ENCODE measurements around the gene SIPA1. TPM values are rescaled to one million over a fixed set of nuclear protein-coding genes. Genes with fewer than 3 reads are reported as not detected.
A peak's percentile ranks its signal among the peaks of the same experiment; 100 is the strongest.

Gene SIPA1
- total RNA-seq, 1 experiment from 2014 or later = 65.4 TPM

DNA sequence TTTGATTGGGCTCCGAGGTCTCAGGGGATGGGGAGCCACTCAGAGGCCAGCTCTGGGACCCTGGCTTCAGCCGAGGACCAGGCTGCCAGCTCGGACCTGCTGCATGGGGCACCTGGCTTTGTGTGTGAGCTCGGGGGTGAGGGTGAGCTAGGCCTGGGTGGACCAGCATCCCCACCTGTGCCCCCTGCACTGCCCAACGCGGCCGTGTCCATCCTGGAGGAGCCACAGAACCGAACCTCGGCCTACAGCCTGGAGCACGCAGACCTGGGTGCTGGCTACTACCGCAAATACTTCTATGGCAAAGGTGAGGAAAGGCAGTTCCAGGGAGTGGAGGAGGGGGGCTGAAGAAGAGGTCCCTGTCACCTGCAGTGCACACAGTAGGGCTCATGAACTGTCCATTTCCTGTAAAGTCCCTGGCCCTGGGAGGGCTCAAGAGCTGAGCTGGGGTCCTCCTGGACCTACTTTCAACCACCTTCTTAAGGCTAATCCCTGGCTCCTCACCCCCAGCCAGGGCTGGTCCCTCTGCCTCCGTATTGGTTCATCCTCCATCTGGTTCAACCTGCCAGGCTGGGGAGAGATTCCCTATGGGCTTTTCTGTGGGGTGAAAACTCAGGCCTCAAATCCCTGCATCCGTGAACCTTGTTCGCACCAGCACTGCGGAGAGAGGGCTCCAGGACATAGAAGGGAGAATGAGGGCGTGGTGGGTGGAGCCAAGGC, 3.6 kb downstream of the SIPA1 start (continued):
- no peak for TF ChIP-seq NFE2L1 (CRISPR knock-in tag; IDR thresholded peaks at IDR 0.05)
- TF ChIP-seq, protein P1, sequence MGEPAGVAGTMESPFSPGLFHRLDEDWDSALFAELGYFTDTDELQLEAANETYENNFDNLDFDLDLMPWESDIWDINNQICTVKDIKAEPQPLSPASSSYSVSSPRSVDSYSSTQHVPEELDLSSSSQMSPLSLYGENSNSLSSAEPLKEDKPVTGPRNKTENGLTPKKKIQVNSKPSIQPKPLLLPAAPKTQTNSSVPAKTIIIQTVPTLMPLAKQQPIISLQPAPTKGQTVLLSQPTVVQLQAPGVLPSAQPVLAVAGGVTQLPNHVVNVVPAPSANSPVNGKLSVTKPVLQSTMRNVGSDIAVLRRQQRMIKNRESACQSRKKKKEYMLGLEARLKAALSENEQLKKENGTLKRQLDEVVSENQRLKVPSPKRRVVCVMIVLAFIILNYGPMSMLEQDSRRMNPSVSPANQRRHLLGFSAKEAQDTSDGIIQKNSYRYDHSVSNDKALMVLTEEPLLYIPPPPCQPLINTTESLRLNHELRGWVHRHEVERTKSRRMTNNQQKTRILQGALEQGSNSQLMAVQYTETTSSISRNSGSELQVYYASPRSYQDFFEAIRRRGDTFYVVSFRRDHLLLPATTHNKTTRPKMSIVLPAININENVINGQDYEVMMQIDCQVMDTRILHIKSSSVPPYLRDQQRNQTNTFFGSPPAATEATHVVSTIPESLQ (CRISPR knock-in tag; IDR thresholded peaks at IDR 0.05) = no peak
- TF ChIP-seq, protein P2, sequence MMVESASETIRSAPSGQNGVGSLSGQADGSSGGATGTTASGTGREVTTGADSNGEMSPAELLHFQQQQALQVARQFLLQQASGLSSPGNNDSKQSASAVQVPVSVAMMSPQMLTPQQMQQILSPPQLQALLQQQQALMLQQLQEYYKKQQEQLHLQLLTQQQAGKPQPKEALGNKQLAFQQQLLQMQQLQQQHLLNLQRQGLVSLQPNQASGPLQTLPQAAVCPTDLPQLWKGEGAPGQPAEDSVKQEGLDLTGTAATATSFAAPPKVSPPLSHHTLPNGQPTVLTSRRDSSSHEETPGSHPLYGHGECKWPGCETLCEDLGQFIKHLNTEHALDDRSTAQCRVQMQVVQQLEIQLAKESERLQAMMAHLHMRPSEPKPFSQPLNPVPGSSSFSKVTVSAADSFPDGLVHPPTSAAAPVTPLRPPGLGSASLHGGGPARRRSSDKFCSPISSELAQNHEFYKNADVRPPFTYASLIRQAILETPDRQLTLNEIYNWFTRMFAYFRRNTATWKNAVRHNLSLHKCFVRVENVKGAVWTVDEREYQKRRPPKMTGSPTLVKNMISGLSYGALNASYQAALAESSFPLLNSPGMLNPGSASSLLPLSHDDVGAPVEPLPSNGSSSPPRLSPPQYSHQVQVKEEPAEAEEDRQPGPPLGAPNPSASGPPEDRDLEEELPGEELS (CRISPR knock-in tag; IDR thresholded peaks at IDR 0.05) = no peak
- no peak for TF ChIP-seq NFATC4 (CRISPR knock-in tag; IDR thresholded peaks at IDR 0.05)
- TF ChIP-seq ZNF416 (CRISPR knock-in tag; IDR thresholded peaks at IDR 0.05) = no peak
- no peak for TF ChIP-seq CREM (CRISPR knock-in tag; IDR thresholded peaks at IDR 0.05)
- TF ChIP-seq ELF4 (CRISPR knock-in tag; IDR thresholded peaks at IDR 0.05; ENCODE audit: low read depth) = no peak
- no peak for TF ChIP-seq FOXJ3 (CRISPR knock-in tag; IDR thresholded peaks at IDR 0.05; ENCODE audit: borderline replicate concordance)

DNA sequence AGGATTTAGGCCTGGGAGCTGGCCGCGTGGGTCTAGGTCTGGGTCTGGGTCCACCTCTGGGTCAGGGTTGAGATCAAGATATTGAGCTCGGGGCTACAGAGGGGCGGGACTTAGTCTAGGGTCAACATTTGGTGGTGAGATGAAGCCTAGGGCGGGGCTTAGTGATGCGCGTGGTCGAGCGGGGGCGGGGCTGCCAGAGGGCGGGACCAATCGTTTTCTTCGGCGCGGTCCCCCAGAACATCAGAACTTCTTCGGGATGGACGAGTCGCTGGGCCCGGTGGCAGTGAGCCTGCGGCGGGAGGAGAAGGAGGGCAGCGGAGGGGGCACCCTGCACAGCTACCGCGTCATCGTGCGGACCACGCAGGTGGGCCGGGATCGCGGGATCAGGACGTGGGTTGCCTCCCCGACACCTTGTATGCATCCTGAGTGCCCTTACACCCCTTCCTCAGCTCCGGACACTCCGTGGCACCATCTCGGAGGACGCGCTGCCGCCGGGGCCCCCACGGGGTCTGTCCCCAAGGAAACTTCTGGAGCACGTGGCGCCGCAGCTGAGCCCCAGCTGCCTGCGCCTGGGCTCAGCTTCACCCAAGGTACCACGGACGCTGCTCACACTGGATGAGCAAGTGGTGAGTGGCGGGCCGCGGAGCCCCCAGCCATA, 4.2 kb downstream of the SIPA1 start:
- Mint-ChIP-seq H3K27ac (peak overlapping the region; percentile 85), H3K27me3 (ENCODE audit: low read depth) (no peaks in the 10 kb centered on the region), H3K4me3 (peak overlapping the region; percentile 69), H3K4me1 (peaks cover 34% of the 10 kb centered on the region), H3K9me3 (no peaks in the 10 kb centered on the region), H3K36me3 (peaks cover 3% of the 10 kb centered on the region)
- ATAC-seq (peak; percentile 53), DNase-seq (ENCODE audit: low spot score) (peak; percentile 87)
- ChIA-PET CTCF (interaction anchor here (0.6 to 2.8 kb wide), 16 partner anchors 9 to 287 kb away, joined by 3 to 13 read pairs (median 4); partner anchors contain the start of genes KAT5, MUS81 and ZNRD2), POLR2A (interaction anchor here (1.4 to 1.8 kb wide), 2 partner anchors 11 to 142 kb away, joined by 3 to 9 read pairs; no protein-coding TSS in a partner anchor)
- TF ChIP-seq, protein P3, sequence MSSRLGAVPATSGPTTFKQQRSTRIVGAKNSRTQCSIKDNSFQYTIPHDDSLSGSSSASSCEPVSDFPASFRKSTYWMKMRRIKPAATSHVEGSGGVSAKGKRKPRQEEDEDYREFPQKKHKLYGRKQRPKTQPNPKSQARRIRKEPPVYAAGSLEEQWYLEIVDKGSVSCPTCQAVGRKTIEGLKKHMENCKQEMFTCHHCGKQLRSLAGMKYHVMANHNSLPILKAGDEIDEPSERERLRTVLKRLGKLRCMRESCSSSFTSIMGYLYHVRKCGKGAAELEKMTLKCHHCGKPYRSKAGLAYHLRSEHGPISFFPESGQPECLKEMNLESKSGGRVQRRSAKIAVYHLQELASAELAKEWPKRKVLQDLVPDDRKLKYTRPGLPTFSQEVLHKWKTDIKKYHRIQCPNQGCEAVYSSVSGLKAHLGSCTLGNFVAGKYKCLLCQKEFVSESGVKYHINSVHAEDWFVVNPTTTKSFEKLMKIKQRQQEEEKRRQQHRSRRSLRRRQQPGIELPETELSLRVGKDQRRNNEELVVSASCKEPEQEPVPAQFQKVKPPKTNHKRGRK (CRISPR knock-in tag; IDR thresholded peaks at IDR 0.05; ENCODE audit: borderline replicate concordance) = no peak
- TF ChIP-seq ZNF121 (CRISPR knock-in tag; IDR thresholded peaks at IDR 0.05) = no peak
- TF ChIP-seq, protein P4, sequence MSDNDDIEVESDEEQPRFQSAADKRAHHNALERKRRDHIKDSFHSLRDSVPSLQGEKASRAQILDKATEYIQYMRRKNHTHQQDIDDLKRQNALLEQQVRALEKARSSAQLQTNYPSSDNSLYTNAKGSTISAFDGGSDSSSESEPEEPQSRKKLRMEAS (CRISPR knock-in tag; IDR thresholded peaks at IDR 0.05) = 0 out of 2 replicates have a peak, but pooled peaks have one; percentile 17
- TF ChIP-seq SP1 (CRISPR knock-in tag; conservative IDR thresholded peaks at IDR 0.05) = peak; percentile 51; the same call in 1 of the 2 replicates
- TF ChIP-seq, protein P2 (CRISPR knock-in tag; IDR thresholded peaks at IDR 0.05) = 0 out of 2 replicates have a peak, but pooled peaks have one; percentile 15
- TF ChIP-seq FOXK1 (CRISPR knock-in tag; IDR thresholded peaks at IDR 0.05) = no peak
- TF ChIP-seq, protein P5, sequence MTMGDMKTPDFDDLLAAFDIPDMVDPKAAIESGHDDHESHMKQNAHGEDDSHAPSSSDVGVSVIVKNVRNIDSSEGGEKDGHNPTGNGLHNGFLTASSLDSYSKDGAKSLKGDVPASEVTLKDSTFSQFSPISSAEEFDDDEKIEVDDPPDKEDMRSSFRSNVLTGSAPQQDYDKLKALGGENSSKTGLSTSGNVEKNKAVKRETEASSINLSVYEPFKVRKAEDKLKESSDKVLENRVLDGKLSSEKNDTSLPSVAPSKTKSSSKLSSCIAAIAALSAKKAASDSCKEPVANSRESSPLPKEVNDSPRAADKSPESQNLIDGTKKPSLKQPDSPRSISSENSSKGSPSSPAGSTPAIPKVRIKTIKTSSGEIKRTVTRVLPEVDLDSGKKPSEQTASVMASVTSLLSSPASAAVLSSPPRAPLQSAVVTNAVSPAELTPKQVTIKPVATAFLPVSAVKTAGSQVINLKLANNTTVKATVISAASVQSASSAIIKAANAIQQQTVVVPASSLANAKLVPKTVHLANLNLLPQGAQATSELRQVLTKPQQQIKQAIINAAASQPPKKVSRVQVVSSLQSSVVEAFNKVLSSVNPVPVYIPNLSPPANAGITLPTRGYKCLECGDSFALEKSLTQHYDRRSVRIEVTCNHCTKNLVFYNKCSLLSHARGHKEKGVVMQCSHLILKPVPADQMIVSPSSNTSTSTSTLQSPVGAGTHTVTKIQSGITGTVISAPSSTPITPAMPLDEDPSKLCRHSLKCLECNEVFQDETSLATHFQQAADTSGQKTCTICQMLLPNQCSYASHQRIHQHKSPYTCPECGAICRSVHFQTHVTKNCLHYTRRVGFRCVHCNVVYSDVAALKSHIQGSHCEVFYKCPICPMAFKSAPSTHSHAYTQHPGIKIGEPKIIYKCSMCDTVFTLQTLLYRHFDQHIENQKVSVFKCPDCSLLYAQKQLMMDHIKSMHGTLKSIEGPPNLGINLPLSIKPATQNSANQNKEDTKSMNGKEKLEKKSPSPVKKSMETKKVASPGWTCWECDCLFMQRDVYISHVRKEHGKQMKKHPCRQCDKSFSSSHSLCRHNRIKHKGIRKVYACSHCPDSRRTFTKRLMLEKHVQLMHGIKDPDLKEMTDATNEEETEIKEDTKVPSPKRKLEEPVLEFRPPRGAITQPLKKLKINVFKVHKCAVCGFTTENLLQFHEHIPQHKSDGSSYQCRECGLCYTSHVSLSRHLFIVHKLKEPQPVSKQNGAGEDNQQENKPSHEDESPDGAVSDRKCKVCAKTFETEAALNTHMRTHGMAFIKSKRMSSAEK (CRISPR knock-in tag; IDR thresholded peaks at IDR 0.05; ENCODE audit: borderline replicate concordance) = no peak
- TF ChIP-seq, protein P6, sequence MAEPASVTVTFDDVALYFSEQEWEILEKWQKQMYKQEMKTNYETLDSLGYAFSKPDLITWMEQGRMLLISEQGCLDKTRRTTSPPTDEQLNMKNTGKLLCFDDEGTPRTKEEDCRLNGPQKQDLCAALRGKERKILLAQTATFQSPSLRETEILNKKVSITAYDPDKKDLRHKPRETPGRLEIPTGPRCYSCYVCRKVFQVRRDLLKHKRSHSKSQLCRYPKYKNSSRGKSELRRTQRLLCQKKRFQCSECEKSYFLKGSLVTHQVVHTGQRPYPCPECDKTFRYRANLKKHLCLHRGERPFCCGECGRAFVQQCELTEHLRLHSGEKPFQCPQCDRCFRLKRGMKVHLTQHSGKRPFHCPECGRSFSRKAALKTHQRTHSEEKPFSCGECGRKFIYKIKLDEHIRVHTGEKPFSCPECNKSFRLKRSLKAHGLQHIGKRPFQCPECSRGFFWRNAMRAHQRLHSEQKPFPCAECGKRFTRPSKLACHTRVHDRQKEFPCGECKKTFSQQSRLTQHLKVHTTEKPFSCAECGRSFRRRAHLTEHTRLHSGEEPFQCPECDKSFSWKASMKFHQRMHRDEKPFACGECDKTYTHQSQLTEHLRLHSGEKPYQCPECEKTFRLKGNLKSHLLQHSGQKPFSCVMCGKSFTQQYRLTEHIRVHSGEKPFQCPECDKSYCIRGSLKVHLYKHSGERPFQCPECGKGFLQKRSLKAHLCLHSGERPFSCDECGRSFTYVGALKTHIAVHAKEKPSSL (CRISPR knock-in tag; conservative IDR thresholded peaks at IDR 0.05) = no peak
- no peak for TF ChIP-seq IRF2 (CRISPR knock-in tag; IDR thresholded peaks at IDR 0.05; ENCODE audit: borderline replicate concordance, low read depth)
- no peak for TF ChIP-seq TCF7 (CRISPR knock-in tag; IDR thresholded peaks at IDR 0.05; ENCODE audit: low read depth)

Data from WTC11 (cell line).